SK-N-MC (cell line): ENCODE measurements around the gene DUSP28.

Experiments
- DNase-seq: peaks from one replicate; pipeline ENCODE4 v3.0.0-alpha.2; 2011; ENCODE audit warnings: low read depth, low spot score
- H3K27ac ChIP-seq: fragments of 200-600 bp; sonication (generic); 2 replicates; pipeline ENCODE4 v1.5.1; 2016; ENCODE audit warnings: mixed run types
- H3K36me3 ChIP-seq: fragments of 200-600 bp; sonication (generic); 2 replicates; pipeline ENCODE4 v1.6.1; 2017; ENCODE audit warnings: antibody characterized with exemption, low read length, mixed read lengths; ENCODE audit not compliant: insufficient read depth
- H3K4me3 ChIP-seq: fragments of 200-600 bp; sonication (generic); 2 replicates; pipeline ENCODE4 v1.5.1; 2016
- H3K9ac ChIP-seq: fragments of 200-600 bp; sonication (generic); 2 replicates; pipeline ENCODE4 v1.8.0; 2017; ENCODE audit warnings: mixed run types, mixed read lengths; ENCODE audit not compliant: insufficient read length
- H3K9me3 ChIP-seq: fragments of 200-600 bp; sonication (generic); 2 replicates; pipeline ENCODE4 v1.6.1; 2017; ENCODE audit warnings: low read depth, mild to moderate bottlenecking, antibody characterized with exemption, low read length, moderate library complexity, mixed read lengths
- EZH2 ChIP-seq: fragments of 200-600 bp; sonication (generic); IDR thresholded peaks from one replicate; pipeline ENCODE4 v1.6.1; 2017; ENCODE audit warnings: antibody characterized with exemption
- FOXP2 ChIP-seq: optimal IDR thresholded peaks from 2 replicates; pipeline ENCODE3; 2011; ENCODE audit warnings: mild to moderate bottlenecking, moderate library complexity; ENCODE audit not compliant: insufficient read depth; ENCODE audit errors: extremely low read length, control extremely low read depth
- POLR2AphosphoS5 ChIP-seq: IDR thresholded peaks from 2 replicates; pipeline ENCODE4 v1.6.1; 2012; ENCODE audit warnings: mild to moderate bottlenecking, low read depth, low read length, borderline replicate concordance

The DUSP28 gene

DNA sequence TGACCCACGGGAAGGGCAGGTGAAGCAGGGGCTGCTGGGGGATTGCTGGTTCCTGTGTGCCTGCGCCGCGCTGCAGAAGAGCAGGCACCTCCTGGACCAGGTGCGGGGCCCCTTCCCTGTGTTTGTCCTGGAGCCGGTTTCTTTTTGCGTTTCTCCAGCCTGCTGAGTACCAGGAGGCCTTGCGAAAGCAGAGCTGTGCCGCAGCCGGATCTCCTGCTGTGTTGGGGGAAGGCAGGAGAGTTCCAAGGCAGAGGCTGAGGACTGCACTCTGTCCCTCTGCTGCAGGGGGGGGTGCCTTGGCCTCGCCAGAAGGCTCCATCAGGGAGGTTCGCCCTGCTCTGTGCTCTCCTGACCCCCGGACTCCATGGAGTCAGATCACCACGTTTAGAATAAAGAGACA lies 29.2 kb downstream of the DUSP28 start:
- TF ChIP-seq POLR2AphosphoS5 (no peak), EZH2 (no peak), FOXP2 (no peak)
- Histone ChIP-seq H3K9me3 (no peaks in the 10 kb centered on the region), H3K4me3 (peak overlapping the region; percentile 59), H3K36me3 (peaks cover 9% of the 10 kb centered on the region; the same call in 1 of the 2 replicates), H3K9ac (no peak overlapping the region), H3K27ac (no peak overlapping the region)
- no peak for DNase-seq

DNA sequence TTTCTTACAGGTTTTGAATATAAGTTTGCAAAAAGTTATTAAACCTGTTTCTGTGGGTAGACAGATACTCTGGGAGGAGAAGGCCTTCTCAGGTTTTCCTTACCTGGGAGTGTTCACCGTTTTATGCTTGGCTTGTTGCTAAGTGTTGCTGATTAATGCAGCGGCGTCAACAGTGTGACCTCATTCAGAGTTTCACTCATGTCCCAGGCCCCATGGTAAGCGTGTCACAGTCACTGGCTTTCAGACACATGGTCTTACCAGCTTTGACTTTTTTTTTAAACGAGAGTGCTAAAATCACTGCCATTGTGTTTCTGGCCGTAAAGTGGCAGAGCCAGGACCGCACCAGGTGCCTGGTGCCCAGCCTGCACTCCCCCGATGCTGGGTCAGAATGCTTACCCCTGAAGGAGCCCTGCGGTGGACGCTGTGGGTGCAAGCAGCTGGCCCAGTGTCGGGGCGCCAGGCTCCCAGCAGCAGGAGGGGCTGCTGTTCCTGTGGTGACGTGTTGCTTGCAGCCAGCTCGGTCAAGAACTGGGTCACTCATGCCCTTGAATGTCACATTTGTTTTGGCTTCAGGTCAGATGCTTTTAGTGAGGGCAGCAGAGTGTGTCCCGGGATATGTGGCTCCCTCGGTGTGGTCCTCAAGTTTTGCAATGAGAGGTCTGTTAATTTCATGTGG lies 29.8 kb downstream of the DUSP28 start:
- peaks cover 5% of the 10 kb centered on the region; the same call in 1 of the 2 replicates for H3K36me3 ChIP-seq

DNA sequence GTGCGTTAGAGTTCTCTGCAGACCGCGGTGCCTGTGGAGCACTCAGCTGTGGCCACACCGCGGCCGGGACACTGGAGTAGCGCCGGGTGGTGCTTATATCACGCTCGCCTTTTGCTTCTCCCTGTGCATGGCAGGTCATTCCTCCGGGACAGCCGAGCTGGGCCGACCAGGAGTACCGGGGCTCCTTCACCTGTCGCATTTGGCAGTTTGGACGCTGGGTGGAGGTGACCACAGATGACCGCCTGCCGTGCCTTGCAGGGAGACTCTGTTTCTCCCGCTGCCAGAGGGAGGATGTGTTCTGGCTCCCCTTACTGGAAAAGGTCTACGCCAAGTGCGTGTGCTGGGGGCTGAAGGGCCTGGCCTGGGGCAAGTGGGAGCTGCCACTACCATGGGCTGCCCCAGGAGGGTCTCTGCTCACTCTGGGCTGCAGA lies 30.5 kb downstream of the DUSP28 start:
- Histone ChIP-seq H3K4me3 (no peak overlapping the region), H3K9ac (no peak overlapping the region), H3K36me3 (peaks cover 5% of the 10 kb centered on the region; the same call in 1 of the 2 replicates), H3K27ac (no peak overlapping the region), H3K9me3 (no peaks in the 10 kb centered on the region)
- DNase-seq = no peak
- TF ChIP-seq POLR2AphosphoS5 = no peak

More for the DNA sequence above, 29.8 kb downstream of the DUSP28 start:
- Histone ChIP-seq H3K9ac (no peak overlapping the region), H3K9me3 (no peaks in the 10 kb centered on the region), H3K27ac (no peak overlapping the region), H3K4me3 (no peak overlapping the region)
- no peak for DNase-seq
- TF ChIP-seq POLR2AphosphoS5 (no peak), EZH2 (no peak), FOXP2 (no peak)

DNA sequence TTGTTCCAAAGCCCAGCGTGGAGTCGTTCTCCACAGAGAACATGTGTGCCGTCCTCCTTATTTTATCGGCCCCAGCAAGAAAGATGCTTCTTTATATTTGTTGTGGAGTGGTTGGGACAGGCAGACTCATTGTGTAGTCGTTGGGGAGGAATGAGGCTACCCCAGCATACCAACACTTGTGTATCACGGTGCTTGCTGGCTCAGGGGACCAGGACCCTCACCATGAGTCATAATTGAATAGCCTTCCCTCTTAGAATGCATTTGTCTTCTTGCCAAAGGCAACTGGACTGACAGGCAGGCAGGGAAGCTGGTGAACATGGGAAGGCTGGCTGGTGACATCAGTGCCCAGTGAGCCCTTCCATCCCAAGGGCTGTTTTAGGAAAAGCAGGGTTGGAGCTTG lies 31.1 kb downstream of the DUSP28 start:
- Histone ChIP-seq H3K9me3 (no peaks in the 10 kb centered on the region), H3K9ac (no peak overlapping the region), H3K36me3 (peaks cover 5% of the 10 kb centered on the region; the same call in 1 of the 2 replicates), H3K27ac (no peak overlapping the region), H3K4me3 (no peak overlapping the region)
- no peak for DNase-seq
- no peak for TF ChIP-seq EZH2
- TF ChIP-seq POLR2AphosphoS5 = no peak
- no peak for TF ChIP-seq FOXP2

DNA sequence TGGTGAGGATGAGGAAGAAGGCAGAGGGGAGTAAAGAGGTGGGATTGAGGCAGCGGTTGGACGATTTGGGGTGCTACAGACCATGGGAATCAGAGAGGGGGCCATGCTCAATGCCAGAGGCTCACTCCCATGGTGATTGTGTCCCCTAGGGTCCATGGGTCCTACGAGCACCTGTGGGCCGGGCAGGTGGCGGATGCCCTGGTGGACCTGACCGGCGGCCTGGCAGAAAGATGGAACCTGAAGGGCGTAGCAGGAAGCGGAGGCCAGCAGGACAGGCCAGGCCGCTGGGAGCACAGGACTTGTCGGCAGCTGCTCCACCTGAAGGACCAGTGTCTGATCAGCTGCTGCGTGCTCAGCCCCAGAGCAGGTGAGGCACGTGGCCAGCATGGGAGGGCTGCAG lies 31.6 kb downstream of the DUSP28 start:
- H3K4me3 ChIP-seq = no peak overlapping the region
- no peak overlapping the region for H3K27ac ChIP-seq
- no peak for DNase-seq
- no peak overlapping the region for H3K9ac ChIP-seq
- H3K36me3 ChIP-seq = peaks cover 5% of the 10 kb centered on the region; the same call in 1 of the 2 replicates
- no peaks in the 10 kb centered on the region for H3K9me3 ChIP-seq
- TF ChIP-seq POLR2AphosphoS5 (no peak), FOXP2 (no peak), EZH2 (no peak)

DNA sequence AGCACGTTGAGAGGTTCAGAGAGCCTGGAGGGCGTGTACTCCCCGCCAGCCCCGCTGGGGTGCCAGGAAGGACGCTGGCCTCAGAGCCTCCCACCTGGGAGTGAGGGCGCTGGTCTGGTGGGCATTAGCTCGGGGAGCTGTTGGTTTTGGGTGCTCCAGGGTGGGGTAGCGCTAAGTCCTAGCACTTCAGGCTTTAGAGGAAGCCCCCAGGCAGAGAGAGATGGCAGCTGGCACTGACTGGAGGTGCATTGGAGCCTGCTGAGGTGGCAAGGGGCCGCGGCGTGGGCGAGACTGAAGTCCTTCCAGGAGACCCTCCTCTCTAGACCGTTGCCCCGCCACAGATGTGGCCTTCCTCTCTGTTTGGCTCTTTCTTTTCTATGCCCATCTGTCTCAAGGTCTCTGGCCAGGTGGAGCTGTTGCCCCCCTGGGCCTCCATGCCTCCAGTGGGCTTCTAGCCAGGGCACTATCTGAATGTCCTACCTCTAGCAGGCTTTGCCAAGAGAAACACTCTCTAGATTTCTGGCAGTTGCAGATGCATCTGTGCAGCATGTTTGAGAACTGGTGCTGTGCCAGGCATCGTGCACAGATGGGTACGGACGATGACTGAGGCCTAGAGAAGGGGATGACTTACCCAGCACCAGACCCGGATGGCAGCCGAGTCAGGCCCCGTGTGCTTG lies 33.0 kb downstream of the DUSP28 start:
- H3K4me3 ChIP-seq = no peak overlapping the region

DNA sequence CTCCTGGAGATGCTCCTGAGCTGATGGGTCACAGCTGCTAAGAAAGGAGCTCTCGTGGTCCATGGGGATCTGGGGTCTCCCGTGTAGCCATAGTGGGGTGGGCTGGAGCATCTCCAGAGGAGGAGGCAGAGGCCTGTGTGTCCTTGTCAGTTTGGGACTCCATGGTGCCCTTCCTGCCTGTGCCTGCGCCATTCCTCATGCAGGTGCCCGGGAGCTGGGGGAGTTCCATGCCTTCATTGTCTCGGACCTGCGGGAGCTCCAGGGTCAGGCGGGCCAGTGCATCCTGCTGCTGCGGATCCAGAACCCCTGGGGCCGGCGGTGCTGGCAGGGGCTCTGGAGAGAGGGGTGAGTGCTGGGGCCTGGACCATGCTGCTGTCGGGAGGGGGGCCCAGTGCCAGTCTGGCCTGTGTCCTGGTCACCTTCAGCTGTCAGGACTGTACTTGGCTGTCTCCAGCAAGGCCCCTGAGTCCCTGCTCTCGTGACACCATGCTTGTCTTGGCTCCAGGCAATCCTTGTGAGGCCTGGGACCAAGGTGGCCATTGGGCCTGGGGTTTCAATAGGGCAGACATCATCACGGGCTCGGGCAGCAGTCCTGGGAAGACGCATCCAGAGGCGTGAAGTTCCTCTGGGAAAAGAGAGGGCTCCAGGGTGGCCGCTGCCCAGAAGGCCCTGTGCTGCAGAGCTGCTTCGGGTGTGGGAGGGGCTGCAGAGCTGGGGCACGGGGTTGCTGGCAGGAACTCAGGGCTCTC lies 33.7 kb downstream of the DUSP28 start:
- no peak for DNase-seq
- TF ChIP-seq EZH2 (no peak), POLR2AphosphoS5 (no peak), FOXP2 (no peak)
- H3K36me3 ChIP-seq = peaks cover 5% of the 10 kb centered on the region; the same call in 1 of the 2 replicates
- no peak overlapping the region for H3K9ac ChIP-seq
- H3K27ac ChIP-seq = no peak overlapping the region
- H3K9me3 ChIP-seq = no peaks in the 10 kb centered on the region
- H3K4me3 ChIP-seq = no peak overlapping the region

More for the DNA sequence above, 33.0 kb downstream of the DUSP28 start:
- H3K9ac ChIP-seq = no peak overlapping the region
- DNase-seq = no peak
- no peaks in the 10 kb centered on the region for H3K9me3 ChIP-seq
- peaks cover 5% of the 10 kb centered on the region; the same call in 1 of the 2 replicates for H3K36me3 ChIP-seq
- H3K27ac ChIP-seq = no peak overlapping the region
- TF ChIP-seq POLR2AphosphoS5 = no peak
- TF ChIP-seq FOXP2 = no peak
- TF ChIP-seq EZH2 = no peak
